ENCODE data around the gene NIPAL3. TPM values are rescaled to one million over a fixed set of nuclear protein-coding genes. Genes with fewer than 3 reads are reported as not detected.

NIPAL3 gene
- total RNA-seq, 1 experiment from 2014 or later = 7.7 TPM

- no peaks in the 10 kb centered on the region for H3K27me3 ChIP-seq (ENCODE audit: insufficient read depth, low read length)
- H3K4me1 Mint-ChIP-seq = peaks cover 42 to 46% of the 10 kb centered on the region in 2 experiments
- H3K27ac ChIP-seq (ENCODE audit: insufficient read length, low read depth, low read length) = no peak overlapping the region
Observed at GRCh38 chr1:24502065-24502708, 86.6 kb downstream of the NIPAL3 start.

More at GRCh38 chr1:24502065-24502708, 86.6 kb downstream of the NIPAL3 start:
- H2AK5ac ChIP-seq (ENCODE audit: insufficient read length, low read length) = no peak overlapping the region
- H3K14ac ChIP-seq (ENCODE audit: insufficient read depth, low read length) = peak overlapping the region; percentile 21
- no peak overlapping the region for H3K23ac ChIP-seq (ENCODE audit: insufficient read length, low read depth, low read length)
- Mint-ChIP-seq H3K27me3 (ENCODE audit: low read depth) (peaks cover 7% of the 10 kb centered on the region), H3K9me3 (no peaks in the 10 kb centered on the region), H3K4me3 (peak overlapping the region; percentile 79 to 87), H3K27ac (peak overlapping the region in 2 of 3 experiments; percentile 19 to 61; a peak in 3 of 7 replicates), H3K36me3 (ENCODE audit: insufficient read depth in 1 of 3, low read depth in 3 of 3) (no peaks in the 10 kb centered on the region; a peak in 1 of 7 replicates)
- H3K18ac ChIP-seq (ENCODE audit: insufficient read length, low read depth, low read length) = no peak overlapping the region
- H4K5ac ChIP-seq (ENCODE audit: insufficient read length, low read depth, low read length) = no peak overlapping the region
- no peak overlapping the region for H3K56ac ChIP-seq (ENCODE audit: insufficient read length, low read depth, low read length)
- no peaks in the 10 kb centered on the region for H4K20me1 ChIP-seq (ENCODE audit: control insufficient read depth, insufficient read depth, insufficient read length)
- peaks cover 2% of the 10 kb centered on the region; the same call in 1 of the 2 replicates for H3K4me1 ChIP-seq (ENCODE audit: insufficient read depth, low read length)
- H3K9me3 ChIP-seq (ENCODE audit: control insufficient read depth, low read depth, low read length) = no peaks in the 10 kb centered on the region
- no peaks in the 10 kb centered on the region for H3K79me2 ChIP-seq (ENCODE audit: insufficient read depth, low read length)
- no CpG with 5 or more reads among the region's 39 CpGs for WGBS (ENCODE audit: extremely low coverage, insufficient read length, low lambda C conversion rate)
- no peaks in the 10 kb centered on the region for H3K79me1 ChIP-seq (ENCODE audit: insufficient read depth, low read depth, low read length, poor library complexity, severe bottlenecking)
- peak; percentile 71 for DNase-seq
- no peak overlapping the region for H2AFZ ChIP-seq (ENCODE audit: low read length)
- no peak overlapping the region for H4K91ac ChIP-seq (ENCODE audit: insufficient read length, low read depth, low read length)
- no peak overlapping the region for H3T11ph ChIP-seq (ENCODE audit: low read length)
- no peak overlapping the region for H4K8ac ChIP-seq (replicated peaks; ENCODE audit: insufficient read length, low read depth, low read length)
- H2BK15ac ChIP-seq (ENCODE audit: low read depth, low read length) = no peak overlapping the region
- peak overlapping the region; percentile 39 for H3K9ac ChIP-seq (ENCODE audit: extremely low read depth, insufficient read length, low read length)
- no peak overlapping the region for H2BK12ac ChIP-seq (ENCODE audit: insufficient read length, low read depth, low read length)
- TF ChIP-seq CTCF (conservative IDR thresholded peaks at IDR 0.05) = no peak
- peak overlapping the region; percentile 74 for H3K4me2 ChIP-seq (ENCODE audit: insufficient read depth, insufficient read length, low read length)
- H2BK20ac ChIP-seq (ENCODE audit: low read depth, low read length, poor library complexity, severe bottlenecking) = no peak overlapping the region
- no peak overlapping the region for H3K4ac ChIP-seq (ENCODE audit: low read depth, low read length)
- no peak overlapping the region for H2BK5ac ChIP-seq (ENCODE audit: insufficient read length, low read length)
- H2BK120ac ChIP-seq (ENCODE audit: low read depth, low read length, poor library complexity, severe bottlenecking) = no peak overlapping the region
- peaks cover 9% of the 10 kb centered on the region for H3K23me2 ChIP-seq (ENCODE audit: insufficient read length, low read depth, low read length, poor library complexity, severe bottlenecking)

Data from H9 (cell line).